Kasumi-1 (cell line): ENCODE results near the gene MYO5C.

Experiments
- DNase-seq, 2 experiments: peaks; one replicate each; lab custom pipeline; 2025; lab: John Stamatoyannopoulos, UW

Gene MYO5C

GRCh38 chr15:52146776-52147175, 148.8 kb downstream of the MYO5C start:
- no peak for DNase-seq

GRCh38 chr15:52146261-52146660, 149.3 kb downstream of the MYO5C start:
- DNase-seq = no peak

DNA sequence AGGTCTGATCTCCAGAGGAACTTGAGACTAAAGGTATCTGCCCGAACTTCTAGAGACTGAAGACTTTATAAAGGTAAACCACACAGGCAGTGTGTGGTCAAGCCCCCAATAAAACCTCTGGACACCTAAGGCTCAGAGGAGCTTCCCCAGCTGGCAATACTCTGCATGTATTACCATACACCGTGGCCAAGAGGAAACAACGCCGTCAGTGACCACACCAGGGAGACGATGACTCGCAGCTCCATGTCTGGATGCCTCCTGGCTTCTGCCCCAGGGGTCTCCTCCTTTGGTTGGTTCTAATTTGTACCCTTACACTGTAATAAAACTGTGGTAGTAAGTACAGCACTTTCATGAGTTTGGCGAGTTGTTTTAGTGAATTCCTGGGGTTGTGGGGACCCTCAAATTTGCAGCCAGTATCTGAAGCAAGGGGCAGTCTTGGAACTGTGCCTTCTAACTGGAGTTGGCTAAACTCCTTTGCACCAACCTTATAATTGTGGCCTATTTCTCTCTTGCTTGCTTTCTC, 150.9 kb downstream of the MYO5C start:
- DNase-seq = no peak

DNA sequence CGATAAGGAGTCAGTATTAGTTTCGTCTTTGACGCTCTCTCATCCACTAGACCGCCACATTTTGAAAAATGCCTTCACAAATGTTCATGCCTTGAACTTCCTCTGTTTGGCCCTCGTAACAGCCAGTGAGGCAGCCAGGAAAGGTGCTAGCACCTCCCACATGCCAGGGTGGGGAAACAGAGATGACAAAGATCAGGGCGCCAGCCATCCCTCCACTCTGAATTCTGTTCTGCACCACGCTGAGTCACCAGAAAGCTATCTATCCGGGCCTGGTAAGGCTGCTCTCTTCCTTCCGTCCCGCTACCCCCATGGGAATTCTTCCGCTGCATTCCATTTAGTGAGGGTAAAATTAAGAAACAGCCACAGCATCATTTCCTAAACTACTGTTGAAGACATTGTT, 151.7 kb downstream of the MYO5C start:
- DNase-seq = no peak
